Effector CD8-positive, alpha-beta T cell (primary cell): ENCODE measurements around the gene FGFBP2.
"Not testable (repeated sequence)": the region's sequence is repeated elsewhere in the genome, so short reads cannot be mapped to it uniquely, and the experiment has no call there.

Experiments
- DNase-seq: peaks from one replicate; lab custom pipeline; 2025; lab: John Stamatoyannopoulos, UW

FGFBP2 gene

GRCh38 chr4:15930314-15930713, 32.7 kb downstream of the FGFBP2 start:
- DNase-seq = no peak

- DNase-seq = no peak
Measured at GRCh38 chr4:15929540-15929939, 33.4 kb downstream of the FGFBP2 start.

GRCh38 chr4:15928883-15929282, 34.1 kb downstream of the FGFBP2 start:
- DNase-seq = no peak

- no peak for DNase-seq
Measured at GRCh38 chr4:15926486-15926885, 36.5 kb downstream of the FGFBP2 start.

- no peak for DNase-seq
Measured at GRCh38 chr4:15925830-15926229, 37.1 kb downstream of the FGFBP2 start.

- no peak for DNase-seq
Measured at GRCh38 chr4:15921592-15921932, 41.4 kb downstream of the FGFBP2 start.

- no peak for DNase-seq
Measured at GRCh38 chr4:15920723-15921591, 42.0 kb downstream of the FGFBP2 start.

GRCh38 chr4:15918484-15919129, 44.4 kb downstream of the FGFBP2 start:
- no peak for DNase-seq

GRCh38 chr4:15917297-15917696, 45.7 kb downstream of the FGFBP2 start:
- no peak for DNase-seq

GRCh38 chr4:15916358-15916757, 46.6 kb downstream of the FGFBP2 start:
- not testable (repeated sequence) for DNase-seq

- DNase-seq = no peak
Measured at GRCh38 chr4:15914736-15915135, 48.2 kb downstream of the FGFBP2 start.

GRCh38 chr4:15914291-15914690, 48.7 kb downstream of the FGFBP2 start:
- DNase-seq = no peak

- DNase-seq = no peak
Measured at GRCh38 chr4:15913631-15913970, 49.4 kb downstream of the FGFBP2 start.

- no peak for DNase-seq
Measured at GRCh38 chr4:15912961-15913630, 49.9 kb downstream of the FGFBP2 start.

GRCh38 chr4:15912236-15912635, 50.7 kb downstream of the FGFBP2 start:
- DNase-seq = no peak
